Smooth muscle cell (in vitro differentiated cells): ENCODE data around the gene SIM1. TPM values are rescaled to one million over a fixed set of nuclear protein-coding genes. Genes with fewer than 3 reads are reported as not detected.

ENCODE experiments used
- DNase-seq: peaks from one replicate; lab custom pipeline; 2025; ENCODE audit not compliant: unreplicated experiment; lab: John Stamatoyannopoulos, UW
- H2AFZ ChIP-seq: fragments of 200-600 bp; sonication (generic); 2 replicates; pipeline ENCODE4 v1.6.0; 2016; ENCODE audit warnings: antibody characterized with exemption, low read depth, mild to moderate bottlenecking
- H3F3A ChIP-seq: fragments of 200-600 bp; sonication (generic); 2 replicates; pipeline ENCODE4 v1.6.0; 2017; ENCODE audit warnings: antibody characterized with exemption, low read depth
- H3K27ac ChIP-seq: fragments of 200-600 bp; sonication (generic); 2 replicates; pipeline ENCODE4 v1.5.1; 2016; ENCODE audit warnings: low read depth, mild to moderate bottlenecking
- H3K27me3 ChIP-seq: fragments of 200-600 bp; sonication (generic); 2 replicates; pipeline ENCODE4 v1.6.1; 2016; ENCODE audit warnings: low read depth, mild to moderate bottlenecking
- H3K36me3 ChIP-seq: fragments of 200-600 bp; sonication (generic); 2 replicates; pipeline ENCODE4 v1.5.1; 2016; ENCODE audit warnings: low read depth
- H3K4me1 ChIP-seq: fragments of 200-600 bp; sonication (generic); 2 replicates; pipeline ENCODE4 v1.5.1; 2016; ENCODE audit warnings: low read depth
- H3K4me2 ChIP-seq: fragments of 200-600 bp; sonication (generic); 2 replicates; pipeline ENCODE4 v1.6.0; 2016; ENCODE audit warnings: mild to moderate bottlenecking
- H3K4me3 ChIP-seq: fragments of 200-600 bp; sonication (generic); 2 replicates; pipeline ENCODE4 v1.5.1; 2016; ENCODE audit warnings: mild to moderate bottlenecking
- H3K79me2 ChIP-seq: fragments of 200-600 bp; sonication (generic); 2 replicates; pipeline ENCODE4 v1.6.0; 2016; ENCODE audit warnings: low read depth, mild to moderate bottlenecking
- H3K9ac ChIP-seq: fragments of 200-600 bp; sonication (generic); 2 replicates; pipeline ENCODE4 v1.6.0; 2016; ENCODE audit warnings: low read depth
- H3K9me3 ChIP-seq: fragments of 200-600 bp; sonication (generic); replicated peaks from 2 replicates; pipeline ENCODE4 v1.5.1; 2016; ENCODE audit warnings: low read depth
- H4K20me1 ChIP-seq: fragments of 200-600 bp; sonication (generic); 2 replicates; pipeline ENCODE4 v1.6.0; 2016; ENCODE audit warnings: low read depth
- WGBS: methylation state at CpG from one replicate; pipeline ENCODE4 v1.1.7; 2016; ENCODE audit warnings: low lambda C conversion rate; 5-methylcytosine and 5-hydroxymethylcytosine counted together
- polyA plus RNA-seq: library from polyadenylated mRNA; unstranded; fragments of >200 nt; fragmentation: Nextera tagmentation; extraction: Ambion mirVana; gene quantifications from 2 replicates; pipeline ENCODE4 v1.2.1, GENCODE V29; 2016
- total RNA-seq: library from RNA; depleted of rRNA; stranded (reverse); fragments of >200 nt; gene quantifications from 2 replicates; pipeline ENCODE4 v1.2.3, GENCODE V29; 2014
- TF ChIP-seq, protein P1 (sequence below): fragments of 200-600 bp; sonication (generic); IDR thresholded peaks from 2 replicates; pipeline ENCODE4 v1.5.1; 2017; ENCODE audit warnings: borderline replicate concordance, mild to moderate bottlenecking, antibody characterized with exemption; ENCODE audit not compliant: insufficient read depth, poor library complexity, severe bottlenecking

Gene SIM1
- total and polyA plus RNA-seq, 2 experiments from 2014 or later: not detected

DNA sequence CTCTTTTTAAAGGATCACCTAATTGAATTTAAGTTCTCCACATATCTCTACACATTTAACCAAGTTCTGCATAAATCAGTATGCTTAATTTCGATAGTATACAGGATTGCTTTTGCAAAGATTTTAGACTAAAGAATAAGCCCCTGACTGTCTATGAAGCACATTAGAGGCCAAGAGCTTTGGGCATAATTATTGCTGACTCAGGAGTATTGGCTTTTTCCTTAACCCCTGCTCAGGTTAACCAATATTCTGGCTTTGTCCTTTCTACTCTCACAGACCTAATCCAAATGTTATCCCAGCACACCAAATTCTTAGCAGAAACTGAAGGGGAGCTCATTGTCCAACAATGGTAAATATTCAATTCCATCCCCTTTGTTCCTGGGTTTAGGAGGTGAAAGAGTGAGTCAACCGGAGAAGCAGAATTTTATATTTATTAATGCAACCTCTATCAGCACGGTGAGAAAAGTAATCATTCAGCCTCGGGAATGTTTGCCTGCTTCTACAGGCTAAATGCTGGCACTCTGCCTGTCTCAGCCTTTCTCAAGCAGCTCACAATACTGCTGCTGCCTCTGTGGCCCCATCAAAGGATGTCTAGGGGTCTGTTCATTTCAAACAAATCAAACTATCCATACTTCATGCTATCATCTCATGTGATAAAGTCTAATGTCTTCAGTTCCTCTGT lies 125.0 kb downstream of the SIM1 start:
- Histone ChIP-seq H3K9me3 (no peaks in the 10 kb centered on the region), H3K4me1 (no peaks in the 10 kb centered on the region), H3K79me2 (no peaks in the 10 kb centered on the region), H3K27me3 (no peaks in the 10 kb centered on the region), H4K20me1 (no peaks in the 10 kb centered on the region), H3K4me2 (no peak overlapping the region), H3K4me3 (no peak overlapping the region), H3K27ac (no peak overlapping the region), H2AFZ (no peak overlapping the region), H3K36me3 (no peaks in the 10 kb centered on the region), H3F3A (no peaks in the 10 kb centered on the region), H3K9ac (no peak overlapping the region)
- TF ChIP-seq, protein P1, sequence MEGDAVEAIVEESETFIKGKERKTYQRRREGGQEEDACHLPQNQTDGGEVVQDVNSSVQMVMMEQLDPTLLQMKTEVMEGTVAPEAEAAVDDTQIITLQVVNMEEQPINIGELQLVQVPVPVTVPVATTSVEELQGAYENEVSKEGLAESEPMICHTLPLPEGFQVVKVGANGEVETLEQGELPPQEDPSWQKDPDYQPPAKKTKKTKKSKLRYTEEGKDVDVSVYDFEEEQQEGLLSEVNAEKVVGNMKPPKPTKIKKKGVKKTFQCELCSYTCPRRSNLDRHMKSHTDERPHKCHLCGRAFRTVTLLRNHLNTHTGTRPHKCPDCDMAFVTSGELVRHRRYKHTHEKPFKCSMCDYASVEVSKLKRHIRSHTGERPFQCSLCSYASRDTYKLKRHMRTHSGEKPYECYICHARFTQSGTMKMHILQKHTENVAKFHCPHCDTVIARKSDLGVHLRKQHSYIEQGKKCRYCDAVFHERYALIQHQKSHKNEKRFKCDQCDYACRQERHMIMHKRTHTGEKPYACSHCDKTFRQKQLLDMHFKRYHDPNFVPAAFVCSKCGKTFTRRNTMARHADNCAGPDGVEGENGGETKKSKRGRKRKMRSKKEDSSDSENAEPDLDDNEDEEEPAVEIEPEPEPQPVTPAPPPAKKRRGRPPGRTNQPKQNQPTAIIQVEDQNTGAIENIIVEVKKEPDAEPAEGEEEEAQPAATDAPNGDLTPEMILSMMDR: no peak
- 92% methylated on average over 4 of the region's 4 CpGs for WGBS
- DNase-seq: no peak

DNA sequence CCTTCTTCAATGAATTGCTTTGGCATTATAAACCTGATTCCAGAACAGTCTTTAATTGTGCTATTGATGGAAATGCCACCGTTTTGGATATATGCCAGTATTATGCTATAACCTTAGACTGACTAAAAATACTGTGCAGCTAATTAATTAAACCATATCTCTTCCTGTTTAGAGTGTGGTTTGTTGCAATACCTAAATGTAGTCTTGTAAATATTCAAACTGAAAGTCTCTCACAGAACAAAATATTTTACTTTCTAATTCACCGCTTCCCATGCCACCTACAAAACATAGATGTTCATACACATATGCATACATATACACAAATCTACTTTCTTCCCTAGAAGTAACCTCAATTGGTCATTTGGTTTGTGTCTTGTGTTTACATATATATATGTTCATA lies 126.6 kb downstream of the SIM1 start:
- no peak overlapping the region for H3K9ac ChIP-seq
- TF ChIP-seq, protein P1: no peak
- H3K79me2 ChIP-seq: no peaks in the 10 kb centered on the region
- H3K4me3 ChIP-seq: no peak overlapping the region
- no peaks in the 10 kb centered on the region for H3K36me3 ChIP-seq
- no peaks in the 10 kb centered on the region for H3K4me1 ChIP-seq
- no peak overlapping the region for H2AFZ ChIP-seq
- no peak overlapping the region for H3K27ac ChIP-seq
- no peaks in the 10 kb centered on the region for H3F3A ChIP-seq
- H3K27me3 ChIP-seq: no peaks in the 10 kb centered on the region
- no peaks in the 10 kb centered on the region for H4K20me1 ChIP-seq
- no peak overlapping the region for H3K4me2 ChIP-seq
- H3K9me3 ChIP-seq: no peaks in the 10 kb centered on the region
- WGBS: 89% methylated on average over 2 of the region's 2 CpGs
- DNase-seq: no peak

DNA sequence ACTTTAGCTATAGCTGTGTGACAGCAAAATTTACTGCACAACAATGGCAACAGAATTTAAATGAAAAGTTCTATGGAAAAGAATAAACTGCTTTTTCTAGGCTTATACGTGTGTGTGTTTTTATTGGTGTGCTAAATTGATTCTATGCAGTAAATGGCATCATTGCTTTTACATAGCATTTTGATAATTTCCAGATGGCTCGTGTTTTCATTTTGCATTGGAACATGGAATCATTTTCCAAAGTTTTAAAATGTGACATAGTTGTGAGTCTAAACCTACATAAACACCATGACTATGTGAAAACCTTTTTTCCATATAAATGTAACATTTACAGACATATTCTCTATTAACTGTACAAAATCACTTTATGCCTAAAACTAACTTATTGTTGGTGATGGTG lies 127.8 kb downstream of the SIM1 start:
- no peak overlapping the region for H3K4me3 ChIP-seq
- no peaks in the 10 kb centered on the region for H3K4me1 ChIP-seq
- H3K79me2 ChIP-seq: no peaks in the 10 kb centered on the region
- no peaks in the 10 kb centered on the region for H3K27me3 ChIP-seq
- no peaks in the 10 kb centered on the region for H4K20me1 ChIP-seq
- WGBS: 94% methylated on average over 2 of the region's 2 CpGs
- DNase-seq: no peak
- H3K9ac ChIP-seq: no peak overlapping the region
- no peaks in the 10 kb centered on the region for H3K9me3 ChIP-seq
- no peak overlapping the region for H3K27ac ChIP-seq
- no peak overlapping the region for H3K4me2 ChIP-seq
- no peaks in the 10 kb centered on the region for H3F3A ChIP-seq
- TF ChIP-seq, protein P1: no peak
- H2AFZ ChIP-seq: no peak overlapping the region
- H3K36me3 ChIP-seq: no peaks in the 10 kb centered on the region

DNA sequence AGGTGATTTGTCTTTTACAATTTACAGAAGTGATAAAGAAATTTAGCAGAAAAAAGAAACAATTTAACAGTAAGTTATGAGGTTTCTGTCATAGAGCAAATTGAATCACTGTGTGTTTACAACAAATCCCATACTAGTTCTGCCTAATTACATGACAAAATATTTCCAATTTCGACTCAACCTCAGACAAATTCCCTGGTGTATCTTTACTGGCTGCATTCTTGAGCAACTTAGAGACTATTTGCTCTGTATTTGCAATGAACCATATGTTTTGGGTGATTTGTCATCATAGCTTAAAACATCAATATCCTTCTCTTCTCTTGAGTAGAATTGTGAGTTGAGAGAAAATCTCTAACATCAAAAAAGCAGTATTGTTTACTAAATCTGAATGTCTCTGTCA lies 128.7 kb downstream of the SIM1 start:
- no peaks in the 10 kb centered on the region for H4K20me1 ChIP-seq
- no peaks in the 10 kb centered on the region for H3K9me3 ChIP-seq
- no peaks in the 10 kb centered on the region for H3K36me3 ChIP-seq
- H3K27ac ChIP-seq: no peak overlapping the region
- H3K9ac ChIP-seq: no peak overlapping the region
- no peaks in the 10 kb centered on the region for H3K79me2 ChIP-seq
- H3K4me2 ChIP-seq: no peak overlapping the region
- H3F3A ChIP-seq: no peaks in the 10 kb centered on the region
- no peak overlapping the region for H2AFZ ChIP-seq
- no peaks in the 10 kb centered on the region for H3K4me1 ChIP-seq
- WGBS: 59% methylated on average over 1 of the region's 1 CpG
- H3K4me3 ChIP-seq: no peak overlapping the region
- no peaks in the 10 kb centered on the region for H3K27me3 ChIP-seq
- TF ChIP-seq, protein P1: no peak
- no peak for DNase-seq
